D341Med (cell line): ENCODE measurements around the gene ADRA2B.
"Not testable (repeated sequence)": the region's sequence is repeated elsewhere in the genome, so short reads cannot be mapped to it uniquely, and the experiment has no call there.

Experiments used
- DNase-seq: peaks from one replicate; pipeline ENCODE4 v3.0.0; 2012; ENCODE audit warnings: low spot score

ADRA2B gene

GRCh38 chr2:96067902-96068581, 48.3 kb downstream of the ADRA2B start:
- DNase-seq, result peak; percentile 26

DNA sequence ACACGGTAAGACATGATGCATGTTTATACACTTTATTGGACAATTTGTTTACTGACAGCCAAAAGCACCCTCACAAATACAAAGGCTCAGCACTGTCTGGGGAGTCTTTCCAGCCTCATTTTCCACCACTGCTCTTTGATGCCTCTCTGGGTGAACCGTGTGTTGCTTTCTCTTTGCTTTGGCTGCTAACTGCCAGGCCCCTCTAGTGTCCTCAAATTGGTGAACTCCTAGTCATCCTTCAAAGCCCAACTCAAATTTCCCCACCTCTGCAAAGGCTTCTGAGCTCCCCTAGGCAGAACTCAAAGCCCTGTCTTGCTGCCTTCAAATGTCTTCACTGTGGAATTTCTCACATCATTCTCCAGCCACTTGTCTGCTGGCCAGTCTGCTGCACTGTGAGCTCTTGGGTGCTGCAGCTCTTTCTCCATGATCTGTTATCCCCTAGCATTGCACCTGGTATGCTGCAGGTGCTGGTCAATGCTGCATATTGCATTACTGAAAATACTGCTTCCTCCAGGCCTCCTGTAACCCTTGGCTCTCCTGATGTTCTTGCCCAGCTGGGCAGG, 49.2 kb downstream of the ADRA2B start:
- not testable (repeated sequence) for DNase-seq

GRCh38 chr2:96066511-96066910, 49.9 kb downstream of the ADRA2B start:
- DNase-seq, result not testable (repeated sequence)

GRCh38 chr2:96065954-96066353, 50.4 kb downstream of the ADRA2B start:
- peak; percentile 3 for DNase-seq

DNA sequence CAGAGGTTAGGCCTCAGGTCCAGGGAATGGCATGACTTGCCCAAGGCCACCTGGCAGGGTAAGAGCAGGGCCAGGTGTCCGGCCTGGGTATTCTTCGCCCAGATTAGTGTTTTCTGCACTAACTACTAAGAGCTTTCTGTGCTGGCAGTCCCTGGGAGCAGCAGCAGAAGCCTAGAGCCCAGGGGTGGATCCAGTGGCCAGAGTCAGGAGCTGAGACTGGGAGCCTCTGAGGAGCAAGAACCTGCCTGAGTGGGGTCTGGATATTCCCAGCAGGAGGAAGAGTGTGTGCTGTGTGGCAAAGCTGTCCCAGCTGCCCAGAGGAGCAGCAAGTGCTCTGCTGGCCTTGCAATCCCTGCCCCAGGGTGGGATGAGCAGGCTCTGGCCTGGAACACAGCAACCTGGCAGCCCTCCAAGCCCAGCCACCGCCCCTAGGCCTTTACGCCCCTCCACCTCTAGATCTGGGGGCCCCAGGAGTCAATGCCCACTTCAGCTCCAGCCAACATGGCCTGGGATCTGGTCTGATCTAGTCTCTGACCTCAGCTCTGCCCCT, 50.9 kb downstream of the ADRA2B start:
- DNase-seq, result peak; percentile 12

DNA sequence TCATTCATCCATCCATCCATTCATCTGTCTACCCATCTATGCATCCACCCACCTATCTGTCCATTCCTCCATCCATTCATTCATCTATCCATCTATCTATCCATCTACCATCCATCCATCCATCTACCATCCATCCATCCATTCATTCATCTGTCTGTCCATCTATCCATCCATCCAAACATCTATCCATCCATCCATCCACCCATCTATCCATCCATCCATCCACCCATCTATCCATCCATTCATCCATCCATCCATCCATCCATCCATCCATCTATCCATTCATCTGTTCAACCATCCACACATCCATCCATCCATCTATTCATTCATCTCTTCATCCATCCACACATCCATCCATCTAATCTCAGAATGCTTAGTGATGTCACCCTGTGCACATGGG, 51.6 kb downstream of the ADRA2B start:
- DNase-seq, result not testable (repeated sequence)

GRCh38 chr2:96064047-96064675, 52.2 kb downstream of the ADRA2B start:
- not testable (repeated sequence) for DNase-seq

DNA sequence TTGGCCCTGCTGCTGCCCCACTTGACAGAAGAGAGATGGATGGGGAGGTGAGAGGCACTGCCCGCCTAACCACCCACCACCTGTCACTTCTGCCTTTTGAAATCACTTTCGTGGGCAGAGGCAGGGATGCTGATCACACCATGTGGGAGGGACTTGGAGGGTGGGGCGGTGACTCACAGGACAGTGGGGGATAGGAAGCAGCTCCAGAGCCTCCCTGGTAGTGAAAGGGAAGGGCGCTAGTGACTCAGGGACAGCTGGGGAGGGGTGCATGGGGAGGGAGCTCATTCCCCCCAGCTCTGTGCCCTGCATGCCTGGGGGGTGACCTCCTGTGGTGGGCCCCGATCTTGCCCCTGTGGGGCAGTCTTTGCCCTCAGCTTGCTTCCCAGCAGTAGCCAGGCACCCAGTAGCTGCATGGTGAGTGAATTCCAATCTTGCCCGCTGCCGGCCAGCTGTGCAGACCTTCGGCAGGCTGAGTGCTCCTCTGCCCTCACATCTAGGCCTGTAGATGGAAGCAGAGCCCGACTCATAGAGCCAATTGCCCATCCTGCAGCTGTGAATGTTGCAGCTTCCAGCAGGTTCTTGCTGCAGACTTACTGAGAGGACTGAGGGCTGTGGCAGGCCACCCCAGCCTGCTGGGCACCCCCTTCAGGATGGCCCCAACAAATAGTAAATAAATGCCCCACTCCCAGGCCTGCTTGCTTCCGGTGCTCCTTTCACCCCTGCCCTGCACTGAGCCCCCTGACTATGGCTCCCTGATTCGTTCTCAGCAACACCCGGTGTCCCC, 53.1 kb downstream of the ADRA2B start:
- DNase-seq, result peak; percentile 22
